Erythroblast (primary cell): Measurements from ENCODE around the gene RBL1.
"Not testable (repeated sequence)": the region's sequence is repeated elsewhere in the genome, so short reads cannot be mapped to it uniquely, and the experiment has no call there.

Experiments used
- DNase-seq, 2 experiments: peaks; one replicate each; lab custom pipeline; 2025; lab: John Stamatoyannopoulos, UW
- GATA1 ChIP-seq: IDR thresholded peaks from 2 replicates; pipeline ENCODE4 v1.6.1; 2011; ENCODE audit warnings: low read depth, mild to moderate bottlenecking, control low read depth, low read length, moderate library complexity
- POLR2A ChIP-seq: IDR thresholded peaks from 2 replicates; pipeline ENCODE4 v1.6.1; 2011; ENCODE audit warnings: mild to moderate bottlenecking, low read length

RBL1 gene, protein sequence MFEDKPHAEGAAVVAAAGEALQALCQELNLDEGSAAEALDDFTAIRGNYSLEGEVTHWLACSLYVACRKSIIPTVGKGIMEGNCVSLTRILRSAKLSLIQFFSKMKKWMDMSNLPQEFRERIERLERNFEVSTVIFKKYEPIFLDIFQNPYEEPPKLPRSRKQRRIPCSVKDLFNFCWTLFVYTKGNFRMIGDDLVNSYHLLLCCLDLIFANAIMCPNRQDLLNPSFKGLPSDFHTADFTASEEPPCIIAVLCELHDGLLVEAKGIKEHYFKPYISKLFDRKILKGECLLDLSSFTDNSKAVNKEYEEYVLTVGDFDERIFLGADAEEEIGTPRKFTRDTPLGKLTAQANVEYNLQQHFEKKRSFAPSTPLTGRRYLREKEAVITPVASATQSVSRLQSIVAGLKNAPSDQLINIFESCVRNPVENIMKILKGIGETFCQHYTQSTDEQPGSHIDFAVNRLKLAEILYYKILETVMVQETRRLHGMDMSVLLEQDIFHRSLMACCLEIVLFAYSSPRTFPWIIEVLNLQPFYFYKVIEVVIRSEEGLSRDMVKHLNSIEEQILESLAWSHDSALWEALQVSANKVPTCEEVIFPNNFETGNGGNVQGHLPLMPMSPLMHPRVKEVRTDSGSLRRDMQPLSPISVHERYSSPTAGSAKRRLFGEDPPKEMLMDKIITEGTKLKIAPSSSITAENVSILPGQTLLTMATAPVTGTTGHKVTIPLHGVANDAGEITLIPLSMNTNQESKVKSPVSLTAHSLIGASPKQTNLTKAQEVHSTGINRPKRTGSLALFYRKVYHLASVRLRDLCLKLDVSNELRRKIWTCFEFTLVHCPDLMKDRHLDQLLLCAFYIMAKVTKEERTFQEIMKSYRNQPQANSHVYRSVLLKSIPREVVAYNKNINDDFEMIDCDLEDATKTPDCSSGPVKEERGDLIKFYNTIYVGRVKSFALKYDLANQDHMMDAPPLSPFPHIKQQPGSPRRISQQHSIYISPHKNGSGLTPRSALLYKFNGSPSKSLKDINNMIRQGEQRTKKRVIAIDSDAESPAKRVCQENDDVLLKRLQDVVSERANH

DNA sequence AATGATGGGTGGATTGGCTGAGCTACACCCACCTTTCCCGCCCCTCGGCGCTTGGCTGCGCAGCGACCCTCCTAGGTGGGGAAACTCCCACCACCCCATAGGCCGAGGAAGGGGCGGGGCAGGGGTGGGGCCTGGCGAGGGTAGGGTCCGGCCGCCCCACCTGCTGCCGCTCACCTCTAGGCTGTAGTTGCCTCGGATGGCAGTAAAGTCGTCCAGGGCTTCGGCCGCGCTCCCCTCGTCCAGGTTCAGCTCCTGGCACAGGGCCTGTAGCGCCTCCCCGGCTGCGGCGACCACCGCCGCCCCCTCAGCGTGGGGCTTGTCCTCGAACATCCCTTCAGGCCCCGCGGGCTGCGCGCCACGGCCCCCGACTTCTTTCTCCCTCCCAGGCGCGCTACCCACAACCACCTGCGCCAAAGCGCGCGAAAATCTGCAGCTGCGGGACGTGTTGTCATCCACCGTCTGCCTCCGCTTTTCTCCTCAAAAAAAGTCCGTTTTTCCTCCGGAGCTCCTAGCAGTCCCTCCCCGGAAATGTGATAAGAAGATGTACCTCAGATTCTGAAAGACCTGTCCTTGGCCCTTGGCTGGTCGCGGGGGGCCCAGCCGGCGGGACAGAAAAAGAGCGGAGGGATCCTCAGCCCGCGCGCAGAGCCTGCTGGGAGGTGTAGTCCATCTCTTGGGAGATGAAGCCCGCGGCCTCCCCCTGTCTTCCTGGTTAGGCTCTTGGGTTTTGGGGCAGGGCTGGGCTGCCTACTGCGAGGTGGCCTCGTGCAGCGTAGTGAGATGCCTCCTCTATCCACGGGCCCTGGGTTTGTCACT, at the start of gene RBL1:
RBL1 (minus strand) TSS at position 399 of the 816 bp plus-strand sequence; CDS start at position 330, 69 bp downstream.
- DNase-seq, result peak; percentile 94 to 95
- TF ChIP-seq GATA1 (no peak), POLR2A (peak; percentile 80)

DNA sequence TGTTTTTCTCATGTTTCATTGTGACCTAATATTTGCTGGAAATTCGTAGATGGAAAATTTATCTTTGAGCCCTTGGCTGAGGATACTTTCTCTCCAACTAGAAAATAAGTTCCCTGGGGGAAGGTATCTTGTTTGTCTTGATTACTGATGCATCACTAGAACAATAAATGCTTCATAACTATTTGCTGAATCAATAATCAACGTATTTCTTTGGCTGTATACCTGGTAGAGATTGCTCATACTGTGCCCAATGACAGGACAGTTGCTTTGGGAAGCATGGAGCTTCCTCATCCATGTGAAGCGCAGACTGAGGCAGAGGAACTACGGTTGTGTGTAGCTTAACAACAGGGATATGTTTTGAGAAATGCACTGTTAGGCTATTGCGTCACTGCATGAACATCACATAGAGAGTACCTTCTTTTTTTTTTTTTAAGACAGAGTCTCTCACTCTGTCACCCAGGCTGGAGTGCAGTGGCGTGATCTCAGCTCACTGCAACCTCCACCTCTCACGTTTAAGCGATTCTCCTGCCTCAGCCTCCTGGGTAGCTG, 49.1 kb upstream of the RBL1 start:
- TF ChIP-seq POLR2A (no peak), GATA1 (no peak)
- no peak for DNase-seq

DNA sequence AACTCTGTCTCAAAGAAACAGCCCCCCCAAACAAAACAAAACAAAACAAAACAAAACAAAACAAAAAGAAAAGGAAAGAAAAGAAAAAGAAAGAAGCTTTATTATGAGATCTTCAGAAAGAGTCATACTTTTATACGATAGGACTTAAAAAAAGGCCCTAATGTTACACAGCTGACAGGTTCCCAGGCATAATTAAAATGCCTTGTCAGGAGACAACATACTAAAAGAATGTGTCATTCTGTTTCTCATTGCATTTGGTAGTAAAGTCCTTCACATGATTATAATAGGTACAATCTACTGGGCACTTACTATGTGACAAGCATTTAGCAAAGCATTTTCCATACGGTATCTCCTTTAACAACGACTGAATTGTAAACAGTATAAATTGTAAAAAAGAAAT, 46.9 kb upstream of the RBL1 start:
- TF ChIP-seq GATA1 (no peak), POLR2A (no peak)
- DNase-seq, result no peak

DNA sequence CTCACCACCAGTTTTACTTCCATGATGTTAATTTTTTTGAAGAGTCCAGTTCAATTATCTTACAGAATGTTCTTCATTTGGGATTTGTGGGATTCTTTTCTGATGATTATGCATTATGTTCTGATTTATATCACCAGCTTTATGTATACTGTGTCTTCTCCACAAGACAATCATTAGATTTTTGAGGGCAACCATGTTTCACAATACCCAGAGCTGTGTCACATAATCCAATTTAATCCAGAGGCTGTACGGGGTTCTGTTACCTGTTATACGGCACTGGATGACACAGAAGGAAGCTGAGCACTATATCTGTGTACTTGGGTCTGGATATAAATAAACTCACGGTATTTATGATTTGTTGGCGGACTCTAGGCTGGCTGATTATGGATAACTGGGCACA, 41.8 kb upstream of the RBL1 start:
- TF ChIP-seq POLR2A (no peak), GATA1 (no peak)
- no peak for DNase-seq

DNA sequence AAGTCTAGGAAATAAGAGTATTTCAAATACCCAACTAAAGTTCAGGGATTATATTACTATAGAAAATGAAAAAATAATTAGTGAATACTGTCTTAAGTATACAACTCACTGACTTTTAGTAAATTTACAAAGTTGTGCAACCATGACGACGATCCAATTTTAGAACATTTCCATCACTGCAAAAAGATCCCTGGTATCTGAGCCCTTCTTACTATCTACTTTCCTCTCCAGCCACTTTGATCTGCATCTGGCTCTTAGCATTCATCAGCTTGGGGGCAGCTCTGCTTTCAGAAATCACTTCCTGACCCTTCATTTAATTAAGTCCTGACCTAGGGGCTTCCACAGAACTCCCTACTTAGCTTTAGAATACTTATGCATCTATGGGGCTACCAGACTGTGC, 38.2 kb upstream of the RBL1 start:
- DNase-seq, result no peak
- TF ChIP-seq POLR2A (no peak), GATA1 (no peak)

DNA sequence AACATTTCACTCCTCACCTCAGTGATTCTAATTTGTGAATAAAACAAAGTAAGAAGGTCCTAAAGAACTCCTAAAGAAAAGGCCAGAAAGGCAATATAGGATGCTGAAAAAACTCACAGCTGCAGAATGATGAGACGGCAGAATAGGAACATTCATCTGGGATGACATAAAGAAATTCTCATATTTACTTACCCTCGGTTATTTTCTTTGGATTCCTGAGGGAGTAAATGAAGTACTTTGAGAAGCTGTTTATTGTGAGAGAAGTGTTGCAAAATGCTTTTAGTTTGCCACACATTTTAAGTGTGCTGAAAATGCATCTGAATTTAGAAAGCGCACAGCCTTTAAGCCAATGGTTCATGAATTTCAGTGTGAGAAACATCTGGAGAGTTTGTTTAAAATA, 35.7 kb upstream of the RBL1 start:
- DNase-seq, result no peak
- TF ChIP-seq GATA1 (no peak), POLR2A (no peak)

DNA sequence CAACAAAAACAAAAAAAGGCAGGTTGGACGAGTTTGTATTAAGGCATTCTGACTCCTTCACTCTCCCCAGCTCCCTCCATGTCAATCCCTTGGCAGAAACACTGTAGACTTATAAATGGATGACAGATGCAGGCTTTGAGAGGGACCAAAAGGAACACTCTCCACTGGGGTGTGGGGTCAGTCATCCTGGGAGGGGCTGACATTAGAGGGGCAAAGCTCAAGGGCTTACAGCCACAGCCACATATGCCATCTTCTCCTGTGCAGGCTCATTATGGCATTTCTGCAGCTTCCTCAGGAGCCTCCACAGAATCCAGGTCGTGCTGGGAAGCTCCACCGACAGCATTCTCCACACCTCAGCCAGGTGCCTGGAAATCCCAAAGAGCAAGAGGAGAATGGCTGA, 33.0 kb upstream of the RBL1 start:
- no peak for DNase-seq
- TF ChIP-seq POLR2A (no peak), GATA1 (no peak)

DNA sequence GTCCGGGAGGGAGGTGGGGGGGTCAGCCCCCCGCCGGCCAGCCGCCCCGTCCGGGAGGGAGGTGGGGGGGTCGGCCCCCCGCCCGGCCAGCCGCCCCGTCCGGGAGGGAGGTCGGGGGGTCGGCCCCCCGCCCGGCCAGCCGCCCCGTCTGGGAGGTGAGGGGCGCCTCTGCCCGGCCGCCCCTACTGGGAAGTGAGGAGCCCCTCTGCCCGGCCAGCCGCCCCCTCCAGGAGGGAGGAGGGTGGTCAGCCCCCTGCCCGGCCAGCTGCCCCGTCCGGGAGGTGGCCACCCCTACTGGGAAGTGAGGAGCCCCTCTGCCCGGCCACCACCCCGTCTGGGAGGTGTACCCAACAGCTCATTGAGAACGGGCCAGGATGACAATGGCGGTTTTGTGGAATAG, 30.5 kb upstream of the RBL1 start:
- DNase-seq, result not testable (repeated sequence)

DNA sequence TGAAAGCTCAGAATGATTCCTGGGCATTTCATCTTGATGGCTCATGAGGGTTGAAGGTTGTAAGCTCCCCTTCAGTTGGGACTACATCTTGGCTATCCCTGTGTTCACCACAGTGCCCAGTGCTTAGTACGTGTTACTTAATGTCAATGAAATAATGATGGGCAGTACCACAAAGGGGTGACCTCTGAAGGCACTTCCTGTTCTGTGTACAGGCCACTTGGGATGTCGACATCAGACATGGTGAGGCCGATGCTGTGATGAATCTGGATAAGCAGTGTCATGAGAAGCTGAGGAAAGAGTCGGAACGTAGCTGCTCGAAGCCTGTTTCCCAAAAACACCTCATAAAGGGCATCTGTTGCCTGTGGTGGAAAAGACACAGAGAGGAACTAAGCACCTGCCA, 27.6 kb upstream of the RBL1 start:
- TF ChIP-seq POLR2A (no peak), GATA1 (no peak)

DNA sequence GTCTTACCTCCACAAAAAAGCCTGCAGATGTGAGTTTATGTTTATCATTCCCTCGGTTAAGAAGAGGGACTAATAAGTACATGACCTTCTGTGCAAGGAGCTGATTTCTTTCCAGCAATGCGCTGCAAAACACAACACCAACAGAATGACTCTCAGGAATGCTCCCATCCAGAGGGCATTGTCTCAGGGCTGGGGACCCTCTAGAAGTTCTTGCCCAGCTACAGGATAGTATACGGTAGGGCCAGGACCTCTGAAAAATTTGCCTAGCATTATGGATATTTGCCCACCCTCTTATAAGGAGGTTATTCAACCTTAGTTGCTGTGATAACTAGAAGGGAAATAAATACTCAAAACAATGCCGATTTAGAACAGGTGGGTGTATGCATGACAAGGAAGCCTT, 24.7 kb upstream of the RBL1 start:
- no peak for TF ChIP-seq POLR2A
- no peak for TF ChIP-seq GATA1
- no peak for DNase-seq

More for the DNA sequence above, 27.6 kb upstream of the RBL1 start:
- no peak for DNase-seq

DNA sequence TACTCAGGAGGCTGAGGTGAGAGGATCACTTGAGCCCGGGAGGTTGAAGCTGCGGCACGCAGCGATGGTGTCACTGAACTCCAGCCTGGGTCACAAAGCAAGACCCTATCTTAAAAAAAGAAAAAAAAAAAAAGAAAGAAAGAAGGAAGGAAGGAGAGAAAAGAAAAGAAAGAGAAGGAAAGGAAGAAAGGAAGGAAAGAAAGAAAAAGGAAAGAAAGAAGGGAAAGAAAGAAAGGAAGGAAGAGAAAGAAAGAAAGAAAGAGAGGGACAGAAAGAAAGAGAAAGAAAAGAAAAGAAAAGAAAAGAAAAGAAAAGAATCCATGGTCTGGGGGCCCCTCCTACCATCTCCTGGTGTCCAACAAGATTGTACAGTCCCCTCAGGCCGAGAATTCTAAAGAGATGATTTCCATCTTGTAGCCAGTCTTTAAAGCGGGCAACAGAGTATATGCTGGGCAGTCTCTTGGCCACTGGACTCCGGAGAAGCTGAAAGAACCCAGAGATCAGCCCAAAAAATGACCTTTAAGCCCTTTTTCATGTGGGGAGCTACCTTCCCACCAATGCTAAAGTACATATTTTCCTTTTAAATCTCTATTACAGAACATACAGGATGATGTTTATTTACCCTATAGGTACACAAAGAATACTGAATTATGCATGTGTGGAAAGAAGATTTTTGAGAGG, 23.7 kb upstream of the RBL1 start:
- no peak for DNase-seq
- TF ChIP-seq POLR2A, result no peak
- no peak for TF ChIP-seq GATA1

DNA sequence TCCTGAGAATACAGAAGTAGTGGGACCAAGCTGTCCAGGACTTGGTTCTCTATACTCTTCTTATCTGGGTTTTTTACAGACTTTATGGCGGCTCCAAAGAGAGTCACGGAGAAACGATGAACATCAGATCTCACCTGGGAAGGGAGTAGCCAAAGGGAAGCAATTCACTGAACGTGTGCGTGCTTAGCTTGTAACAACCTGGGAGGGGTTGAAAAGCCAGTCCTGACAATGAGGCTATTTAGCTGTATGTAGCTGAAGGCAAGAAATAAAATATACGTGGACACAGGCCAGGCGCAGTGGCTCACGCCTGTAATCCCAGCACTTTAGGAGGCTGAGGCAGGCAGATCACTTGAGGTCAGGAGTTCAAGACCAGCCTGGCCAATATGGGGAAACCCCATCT, 18.2 kb upstream of the RBL1 start:
- TF ChIP-seq GATA1 (no peak), POLR2A (no peak)
- no peak for DNase-seq
